CD14-positive monocyte (primary cell): ENCODE results near the gene GLIS2. TPM values are rescaled to one million over a fixed set of nuclear protein-coding genes. Genes with fewer than 3 reads are reported as not detected.

Experiments used
- DNase-seq, 3 donors: peaks; one replicate each; pipeline ENCODE4 v3.0.0-alpha.2; 2011 to 2022
- H2AFZ ChIP-seq: 2 replicates; pipeline ENCODE4 v1.6.0; 2012; ENCODE audit warnings: mild to moderate bottlenecking, low read depth, low read length, inconsistent platforms; ENCODE audit not compliant: insufficient read depth, poor library complexity, severe bottlenecking
- H3K27ac ChIP-seq, 2 donors: 1 replicate in 1 of 2; 2 replicates in 1 of 2; pipeline ENCODE4 v1.5.1; 2012 to 2013; ENCODE audit warnings: low read length in 2 of 2, control low read depth in 1 of 2, inconsistent platforms in 1 of 2, low read depth in 1 of 2, mild to moderate bottlenecking in 1 of 2
- H3K27me3 ChIP-seq, 2 donors: one replicate each; pipeline versions ENCODE4 v1.6.0 to v1.6.1; 2011 to 2013; ENCODE audit warnings: low read length in 2 of 2; ENCODE audit not compliant: control insufficient read depth in 2 of 2, insufficient read depth in 2 of 2
- H3K36me3 ChIP-seq, 2 donors: replicated peaks in 1 of 2; 1 replicate in 1 of 2; 2 replicates in 1 of 2; pipeline versions ENCODE4 v1.5.1 to v1.6.1; 2012 to 2013; ENCODE audit warnings: low read length in 2 of 2, control low read depth in 1 of 2, inconsistent platforms in 1 of 2, mild to moderate bottlenecking in 1 of 2; ENCODE audit not compliant: insufficient read depth in 2 of 2, control insufficient read depth in 1 of 2
- H3K4me1 ChIP-seq, 2 donors: 1 replicate in 1 of 2; 2 replicates in 1 of 2; pipeline versions ENCODE4 v1.5.1 to v1.6.1; 2012 to 2013; ENCODE audit warnings: low read length in 2 of 2, control low read depth in 1 of 2, inconsistent platforms in 1 of 2, mild to moderate bottlenecking in 1 of 2, moderate library complexity in 1 of 2; ENCODE audit not compliant: insufficient read depth in 2 of 2, control insufficient read depth in 1 of 2
- H3K4me2 ChIP-seq: replicated peaks from 2 replicates; pipeline ENCODE3; 2012; ENCODE audit warnings: low read length, moderate library complexity, mild to moderate bottlenecking; ENCODE audit not compliant: poor library complexity, severe bottlenecking; ENCODE audit errors: extremely low read depth
- H3K4me3 ChIP-seq, 3 experiments: fragments of 200-600 bp in 1 of 3; sonication (generic) in 1 of 3; replicated peaks in 1 of 3; 1 replicate in 2 of 3; 2 replicates in 1 of 3; pipeline ENCODE4 v1.5.1; 2011 to 2013; ENCODE audit warnings: low read length in 3 of 3, mild to moderate bottlenecking in 3 of 3, control low read depth in 2 of 3, low read depth in 2 of 3, inconsistent platforms in 1 of 3, moderate library complexity in 1 of 3
- H3K79me2 ChIP-seq: 2 replicates; pipeline ENCODE4 v1.6.0; 2012; ENCODE audit warnings: mild to moderate bottlenecking, control low read depth, inconsistent platforms, low read length, moderate library complexity; ENCODE audit not compliant: insufficient read depth
- H3K9ac ChIP-seq: 2 replicates; pipeline ENCODE4 v1.6.0; 2017; ENCODE audit warnings: low read length, mild to moderate bottlenecking; ENCODE audit not compliant: insufficient read depth, poor library complexity, severe bottlenecking
- H3K9me3 ChIP-seq, 2 donors: replicated peaks in 1 of 2; 1 replicate in 1 of 2; 2 replicates in 1 of 2; pipeline versions ENCODE4 v1.5.1 to v1.6.1; 2012 to 2013; ENCODE audit warnings: low read length in 2 of 2, control low read depth in 1 of 2; ENCODE audit not compliant: control insufficient read depth in 1 of 2, insufficient read depth in 1 of 2
- H4K20me1 ChIP-seq: 2 replicates; pipeline ENCODE4 v1.6.0; 2012; ENCODE audit warnings: mild to moderate bottlenecking, low read length, control low read depth, moderate library complexity; ENCODE audit not compliant: insufficient read depth
- H3K27ac Mint-ChIP-seq, 7 donors: one replicate each; pipeline ENCODE4 v1.8.0; 2020; ENCODE audit warnings: mild to moderate bottlenecking in 7 of 7, mixed read lengths in 7 of 7, moderate library complexity in 6 of 7, inconsistent platforms in 2 of 7
- H3K27me3 Mint-ChIP-seq, 3 donors: one replicate each; pipeline ENCODE4 v1.8.0; 2021 to 2022; ENCODE audit warnings: low read depth in 3 of 3, mild to moderate bottlenecking in 3 of 3, mixed read lengths in 3 of 3, moderate library complexity in 3 of 3, inconsistent platforms in 1 of 3
- H3K36me3 Mint-ChIP-seq, 2 donors: one replicate each; pipeline ENCODE4 v1.8.0; 2020; ENCODE audit warnings: mixed read lengths in 2 of 2, inconsistent platforms in 1 of 2, mild to moderate bottlenecking in 1 of 2
- H3K4me1 Mint-ChIP-seq: one replicate; pipeline ENCODE4 v1.8.0; 2020; ENCODE audit warnings: mild to moderate bottlenecking, mixed read lengths
- H3K4me3 Mint-ChIP-seq, 2 donors: one replicate each; pipeline ENCODE4 v1.8.0; 2020; ENCODE audit warnings: mild to moderate bottlenecking in 2 of 2, mixed read lengths in 2 of 2, moderate library complexity in 1 of 2
- H3K9me3 Mint-ChIP-seq, 7 donors: one replicate each; pipeline ENCODE4 v1.8.0; 2020 to 2022; ENCODE audit warnings: mixed read lengths in 7 of 7, mild to moderate bottlenecking in 6 of 7, moderate library complexity in 6 of 7, inconsistent platforms in 2 of 7
- WGBS: methylation state at CpG from one replicate; pipeline ENCODE4 v1.1.5; 2013; ENCODE audit warnings: missing lambda C conversion rate; ENCODE audit not compliant: insufficient coverage; 5-methylcytosine and 5-hydroxymethylcytosine counted together
- intact Hi-C, 2 donors: fragments of 100-400 bp; cut with micrococcal nuclease; formaldehyde crosslinking; loops; one replicate each; pipeline versions ENCODE4 v1.15.0 to v1.15.1; 2023
- polyA plus RNA-seq, 3 donors: library from polyadenylated mRNA; depleted of rRNA in 1 of 3; unstranded in 2 of 3; stranded (reverse) in 1 of 3; fragments of 300-500 nt in 2 of 3; fragments of >200 nt in 1 of 3; fragmentation: Illumina TruSeq in 2 of 3; gene quantifications; 1 replicate in 2 of 3; 2 replicates in 1 of 3; pipeline ENCODE4 v1.2.3, GENCODE V29; 2012 to 2021
- TF ChIP-seq, protein P1 (sequence below): fragments of 200-600 bp; IDR thresholded peaks from one replicate; pipeline ENCODE4 v1.8.0; 2022; ENCODE audit warnings: antibody characterized with exemption, mild to moderate bottlenecking

The GLIS2 gene
- polyA plus RNA-seq, 3 donors, result 0.03 TPM; not detected in 2

DNA sequence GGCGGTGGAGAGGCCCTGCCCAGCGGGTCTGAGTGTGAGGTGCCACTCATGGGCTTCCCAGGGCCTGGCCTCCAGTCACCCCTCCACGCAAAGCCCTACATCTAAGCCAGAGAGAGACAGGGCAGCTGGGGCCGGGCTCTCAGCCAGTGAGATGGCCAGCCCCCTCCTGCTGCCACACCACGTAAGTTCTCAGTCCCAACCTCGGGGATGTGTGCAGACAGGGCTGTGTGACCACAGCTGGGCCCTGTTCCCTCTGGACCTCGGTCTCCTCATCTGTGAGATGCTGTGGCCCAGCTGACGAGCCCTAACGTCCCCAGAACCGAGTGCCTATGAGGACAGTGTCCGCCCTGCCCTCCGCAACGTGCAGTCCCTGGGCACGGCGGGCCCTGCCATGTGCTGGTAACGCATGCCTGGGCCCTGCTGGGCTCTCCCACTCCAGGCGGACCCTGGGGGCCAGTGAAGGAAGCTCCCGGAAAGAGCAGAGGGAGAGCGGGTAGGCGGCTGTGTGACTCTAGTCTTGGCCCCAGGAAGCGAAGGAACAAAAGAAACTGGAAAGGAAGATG lies 67.0 kb downstream of the GLIS2 start:
- Mint-ChIP-seq H3K27ac (peak overlapping the region in 1 of 7 donors; percentile 60), H3K36me3 (peaks cover 40 to 84% of the 10 kb centered on the region in 2 donors), H3K27me3 (no peaks in the 10 kb centered on the region), H3K9me3 (no peaks in the 10 kb centered on the region), H3K4me1 (peaks cover 2% of the 10 kb centered on the region), H3K4me3 (no peak overlapping the region)
- TF ChIP-seq, protein P1, sequence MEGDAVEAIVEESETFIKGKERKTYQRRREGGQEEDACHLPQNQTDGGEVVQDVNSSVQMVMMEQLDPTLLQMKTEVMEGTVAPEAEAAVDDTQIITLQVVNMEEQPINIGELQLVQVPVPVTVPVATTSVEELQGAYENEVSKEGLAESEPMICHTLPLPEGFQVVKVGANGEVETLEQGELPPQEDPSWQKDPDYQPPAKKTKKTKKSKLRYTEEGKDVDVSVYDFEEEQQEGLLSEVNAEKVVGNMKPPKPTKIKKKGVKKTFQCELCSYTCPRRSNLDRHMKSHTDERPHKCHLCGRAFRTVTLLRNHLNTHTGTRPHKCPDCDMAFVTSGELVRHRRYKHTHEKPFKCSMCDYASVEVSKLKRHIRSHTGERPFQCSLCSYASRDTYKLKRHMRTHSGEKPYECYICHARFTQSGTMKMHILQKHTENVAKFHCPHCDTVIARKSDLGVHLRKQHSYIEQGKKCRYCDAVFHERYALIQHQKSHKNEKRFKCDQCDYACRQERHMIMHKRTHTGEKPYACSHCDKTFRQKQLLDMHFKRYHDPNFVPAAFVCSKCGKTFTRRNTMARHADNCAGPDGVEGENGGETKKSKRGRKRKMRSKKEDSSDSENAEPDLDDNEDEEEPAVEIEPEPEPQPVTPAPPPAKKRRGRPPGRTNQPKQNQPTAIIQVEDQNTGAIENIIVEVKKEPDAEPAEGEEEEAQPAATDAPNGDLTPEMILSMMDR, result no peak
- WGBS, result 95% methylated on average over 16 of the region's 21 CpGs
- Histone ChIP-seq H3K9ac (no peak overlapping the region), H3K4me2 (no peak overlapping the region), H4K20me1 (peaks cover 98% of the 10 kb centered on the region), H3K79me2 (peaks cover 4% of the 10 kb centered on the region), H2AFZ (no peak overlapping the region), H3K9me3 (no peaks in the 10 kb centered on the region), H3K27me3 (no peaks in the 10 kb centered on the region), H3K4me3 (no peak overlapping the region), H3K27ac (no peak overlapping the region), H3K36me3 (peaks cover 90 to 94% of the 10 kb centered on the region in 2 donors), H3K4me1 (no peaks in the 10 kb centered on the region)
- no peak for DNase-seq
- intact Hi-C loops, result no loop called here

DNA sequence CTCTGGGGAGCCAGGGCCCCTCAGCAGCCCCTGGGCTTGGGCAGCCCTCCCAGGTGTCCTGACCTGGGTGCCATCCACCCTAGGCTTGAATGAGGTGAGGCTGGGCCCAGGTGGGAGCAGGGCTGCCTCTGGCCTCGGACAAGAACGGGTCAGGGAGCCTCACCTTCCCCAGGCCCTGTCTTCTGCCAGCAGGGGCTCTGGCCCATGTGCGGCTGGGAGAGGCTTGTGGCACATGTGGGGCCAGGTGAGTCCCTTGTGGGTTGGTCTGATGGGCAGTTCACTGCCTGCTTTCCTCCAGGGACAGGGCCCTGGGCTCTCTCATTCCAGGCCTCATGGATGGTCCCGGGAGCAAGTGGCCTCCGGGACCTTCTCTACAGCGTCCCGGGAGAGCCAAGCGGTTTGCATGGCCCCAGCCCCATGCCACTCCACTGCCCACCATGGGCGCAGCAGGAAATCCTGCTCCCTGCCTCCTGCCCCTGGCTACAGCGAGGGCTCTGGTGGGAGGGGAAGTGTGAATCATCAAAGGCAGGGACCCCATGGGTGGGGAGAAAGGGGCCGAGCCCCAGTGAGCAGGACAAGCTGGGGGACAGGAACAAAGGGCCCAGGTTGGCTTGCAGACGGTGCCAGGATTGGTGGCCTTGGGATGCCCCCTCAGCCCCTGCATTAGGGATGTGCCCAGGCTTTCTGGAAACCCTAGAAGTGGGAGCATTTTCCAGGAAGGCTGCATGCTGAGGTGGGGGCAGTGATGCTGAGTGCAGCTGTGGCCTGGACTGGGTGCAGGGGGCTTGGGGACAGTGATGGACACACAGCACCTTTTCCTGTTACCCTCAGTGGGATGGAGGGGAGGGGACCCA lies 68.0 kb downstream of the GLIS2 start:
- Histone ChIP-seq H3K4me3 (no peak overlapping the region), H3K27me3 (no peaks in the 10 kb centered on the region), H3K79me2 (peaks cover 4% of the 10 kb centered on the region), H4K20me1 (peaks cover 98% of the 10 kb centered on the region), H3K9me3 (no peaks in the 10 kb centered on the region), H3K36me3 (peaks cover 90 to 94% of the 10 kb centered on the region in 2 donors), H3K27ac (no peak overlapping the region), H3K4me1 (no peaks in the 10 kb centered on the region), H2AFZ (no peak overlapping the region), H3K4me2 (no peak overlapping the region), H3K9ac (no peak overlapping the region)
- Mint-ChIP-seq H3K27ac (no peak overlapping the region), H3K9me3 (no peaks in the 10 kb centered on the region), H3K4me1 (no peaks in the 10 kb centered on the region), H3K27me3 (no peaks in the 10 kb centered on the region), H3K4me3 (no peak overlapping the region), H3K36me3 (peaks cover 39 to 85% of the 10 kb centered on the region in 2 donors)
- DNase-seq, result no peak
- intact Hi-C loops, result no loop called here
- TF ChIP-seq, protein P1, result no peak
- WGBS, result 93% methylated on average over 4 of the region's 12 CpGs
